Measurements from ENCODE around the gene RFX3. TPM values are rescaled to one million over a fixed set of nuclear protein-coding genes. Genes with fewer than 3 reads are reported as not detected.

RFX3 gene
- total RNA-seq, 4 donors from 2014 or later: 7.0 to 11.3 (median 8.6) TPM

GRCh38 chr9:3215658-3216057 is 310.1 kb downstream of the RFX3 start:
- ATAC-seq (ENCODE audit: low FRiP score) (no peak), DNase-seq (ENCODE audit: low spot score) (no peak)
- TF ChIP-seq, protein P1, sequence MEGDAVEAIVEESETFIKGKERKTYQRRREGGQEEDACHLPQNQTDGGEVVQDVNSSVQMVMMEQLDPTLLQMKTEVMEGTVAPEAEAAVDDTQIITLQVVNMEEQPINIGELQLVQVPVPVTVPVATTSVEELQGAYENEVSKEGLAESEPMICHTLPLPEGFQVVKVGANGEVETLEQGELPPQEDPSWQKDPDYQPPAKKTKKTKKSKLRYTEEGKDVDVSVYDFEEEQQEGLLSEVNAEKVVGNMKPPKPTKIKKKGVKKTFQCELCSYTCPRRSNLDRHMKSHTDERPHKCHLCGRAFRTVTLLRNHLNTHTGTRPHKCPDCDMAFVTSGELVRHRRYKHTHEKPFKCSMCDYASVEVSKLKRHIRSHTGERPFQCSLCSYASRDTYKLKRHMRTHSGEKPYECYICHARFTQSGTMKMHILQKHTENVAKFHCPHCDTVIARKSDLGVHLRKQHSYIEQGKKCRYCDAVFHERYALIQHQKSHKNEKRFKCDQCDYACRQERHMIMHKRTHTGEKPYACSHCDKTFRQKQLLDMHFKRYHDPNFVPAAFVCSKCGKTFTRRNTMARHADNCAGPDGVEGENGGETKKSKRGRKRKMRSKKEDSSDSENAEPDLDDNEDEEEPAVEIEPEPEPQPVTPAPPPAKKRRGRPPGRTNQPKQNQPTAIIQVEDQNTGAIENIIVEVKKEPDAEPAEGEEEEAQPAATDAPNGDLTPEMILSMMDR (IDR thresholded peaks at IDR 0.05): no peak

- TF ChIP-seq, protein P1 (IDR thresholded peaks at IDR 0.05): no peak
- DNase-seq (ENCODE audit: low spot score) (no peak), ATAC-seq (ENCODE audit: low FRiP score) (no peak)
These were observed 311.1 kb downstream of the RFX3 start for GRCh38 chr9:3214741-3215140.

GRCh38 chr9:3205421-3206095 is 320.2 kb downstream of the RFX3 start:
- DNase-seq (ENCODE audit: low spot score) (no peak), ATAC-seq (ENCODE audit: low FRiP score) (no peak)
- TF ChIP-seq, protein P1 (IDR thresholded peaks at IDR 0.05): no peak

DNA sequence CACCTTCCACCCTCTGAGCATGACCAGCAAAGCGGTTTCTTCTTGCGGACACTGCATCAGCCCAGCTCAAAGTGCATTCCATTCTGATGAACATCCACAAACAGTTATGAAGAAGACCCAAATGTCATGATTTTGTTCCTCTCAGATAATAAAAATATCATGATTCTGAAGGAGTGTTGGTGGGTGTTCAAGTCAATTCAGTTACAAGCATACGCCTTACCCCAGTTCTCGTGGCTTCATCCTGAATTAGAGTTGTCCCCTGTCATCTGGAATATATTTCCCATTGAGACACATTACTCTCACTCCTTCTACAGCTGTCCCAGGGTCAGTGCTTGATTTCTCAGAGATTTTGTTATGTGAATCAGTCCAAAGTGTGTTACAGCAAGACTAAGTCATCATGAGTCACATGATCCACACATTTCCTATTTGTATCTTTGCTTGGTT is 325.4 kb downstream of the RFX3 start:
- TF ChIP-seq, protein P1 (IDR thresholded peaks at IDR 0.05): no peak
- DNase-seq (ENCODE audit: low spot score) (no peak), ATAC-seq (ENCODE audit: low FRiP score) (no peak)

DNA sequence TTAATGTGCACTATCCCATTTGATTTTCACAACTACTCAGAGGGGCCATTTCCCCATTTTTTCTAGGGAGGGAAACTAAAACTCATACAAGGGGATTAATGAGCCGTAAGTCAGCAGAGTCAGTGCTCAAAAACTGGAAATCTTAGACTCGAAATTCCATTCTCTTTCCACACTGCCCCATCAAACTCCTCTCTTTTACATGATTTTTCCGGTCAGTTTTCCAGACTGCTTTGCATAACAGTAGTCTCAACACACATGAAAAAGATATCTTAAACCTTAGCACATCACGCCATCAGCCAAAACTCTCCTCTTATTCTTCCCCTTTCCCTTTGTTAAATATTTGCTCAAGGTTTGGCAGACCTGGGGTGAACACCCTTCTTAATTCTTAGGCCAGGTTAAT is 332.0 kb downstream of the RFX3 start:
- no peak for DNase-seq (ENCODE audit: low spot score)
- ATAC-seq (ENCODE audit: low FRiP score): no peak
- TF ChIP-seq, protein P1 (IDR thresholded peaks at IDR 0.05): no peak

GRCh38 chr9:3191715-3192114 is 334.1 kb downstream of the RFX3 start:
- TF ChIP-seq, protein P1 (IDR thresholded peaks at IDR 0.05): no peak
- DNase-seq (ENCODE audit: low spot score) (no peak), ATAC-seq (ENCODE audit: low FRiP score) (no peak)

All from omental fat pad (tissue), 4 donors.